SK-N-SH (cell line): ENCODE measurements around the gene PLPP2. TPM values are rescaled to one million over a fixed set of nuclear protein-coding genes. Genes with fewer than 3 reads are reported as not detected.
A peak's percentile ranks its signal among the peaks of the same experiment; 100 is the strongest.

Experiments used
- CTCF ChIA-PET: fragments of 300-600, 350-600 bp; formaldehyde crosslinking; extraction: SDS; loops from one replicate; lab custom pipeline; 2021; lab: Yijun Ruan, JAX
- POLR2A ChIA-PET: fragments of 350-600 bp; sonication (Branson Sonifier 250); formaldehyde crosslinking; extraction: SDS; loops from one replicate; lab custom pipeline; 2020; ENCODE audit warnings: antibody characterized with exemption, inconsistent platforms; lab: Yijun Ruan, JAX
- DNase-seq: peaks from one replicate; pipeline ENCODE4 v3.0.0; 2012
- H2AFZ ChIP-seq: fragments of 200-600 bp; sonication (generic); 2 replicates; pipeline ENCODE4 v1.8.1; 2016; ENCODE audit warnings: antibody characterized with exemption, mild to moderate bottlenecking, low read depth
- H3F3A ChIP-seq: fragments of 200-600 bp; sonication (generic); replicated peaks from 2 replicates; pipeline ENCODE3; 2016; ENCODE audit warnings: antibody characterized with exemption, mild to moderate bottlenecking; ENCODE audit not compliant: insufficient read depth
- H3K27ac ChIP-seq, 2 experiments: fragments of 200-500 bp in 1 of 2; fragments of 200-600 bp in 1 of 2; sonication (Bioruptor generic) in 1 of 2; sonication (generic), shearing (Covaris generic) in 1 of 2; 2 replicates each; pipeline versions ENCODE4 v1.5.1 to v1.6.1; 2014 to 2016; ENCODE audit warnings: low read depth in 2 of 2, inconsistent platforms in 1 of 2, low read length in 1 of 2, mild to moderate bottlenecking in 1 of 2, mixed read lengths in 1 of 2
- H3K27me3 ChIP-seq: fragments of 200-600 bp; sonication (generic), shearing (Covaris generic); 2 replicates; pipeline ENCODE4 v1.6.1; 2016; ENCODE audit warnings: mixed run types; ENCODE audit not compliant: insufficient read depth
- H3K36me3 ChIP-seq, 2 experiments: fragments of 200-500 bp in 1 of 2; fragments of 200-600 bp in 1 of 2; sonication (Bioruptor generic) in 1 of 2; sonication (generic) in 1 of 2; replicated peaks in 1 of 2; 2 replicates each; pipeline versions ENCODE3 to v1.5.1; 2014 to 2016; ENCODE audit warnings: low read length in 1 of 2, mild to moderate bottlenecking in 1 of 2; ENCODE audit not compliant: insufficient read depth in 2 of 2, control insufficient read depth in 1 of 2
- H3K4me1 ChIP-seq, 2 experiments: fragments of 200-500 bp in 1 of 2; fragments of 200-600 bp in 1 of 2; sonication (Bioruptor generic) in 1 of 2; sonication (generic), shearing (Covaris generic) in 1 of 2; 2 replicates each; pipeline versions ENCODE4 v1.5.1 to v1.6.1; 2014 to 2016; ENCODE audit warnings: low read depth in 1 of 2, low read length in 1 of 2, mixed run types in 1 of 2; ENCODE audit not compliant: insufficient read depth in 2 of 2, control insufficient read depth in 1 of 2
- H3K4me2 ChIP-seq: fragments of 200-600 bp; sonication (generic), shearing (Covaris generic); 2 replicates; pipeline ENCODE4 v1.6.1; 2017; ENCODE audit warnings: mixed run types
- H3K4me3 ChIP-seq, 2 experiments: fragments of 200-500 bp in 1 of 2; fragments of 200-600 bp in 1 of 2; sonication (Bioruptor generic) in 1 of 2; sonication (generic), shearing (Covaris generic) in 1 of 2; 2 replicates each; pipeline versions ENCODE4 v1.5.1 to v1.8.1; 2014 to 2016; ENCODE audit warnings: low read depth in 2 of 2, inconsistent platforms in 1 of 2, low read length in 1 of 2, mild to moderate bottlenecking in 1 of 2, mixed read lengths in 1 of 2, moderate library complexity in 1 of 2
- H3K79me2 ChIP-seq: fragments of 200-600 bp; sonication (generic); 2 replicates; pipeline ENCODE4 v1.8.1; 2017; ENCODE audit warnings: mild to moderate bottlenecking; ENCODE audit not compliant: insufficient read depth
- H3K9ac ChIP-seq: fragments of 200-600 bp; sonication (generic); 2 replicates; pipeline ENCODE4 v1.6.1; 2017; ENCODE audit warnings: mixed run types
- H3K9me2 ChIP-seq: fragments of 200-600 bp; sonication (generic); 2 replicates; pipeline ENCODE4 v1.6.1; 2017; ENCODE audit warnings: mixed run types
- H3K9me3 ChIP-seq: fragments of 200-600 bp; sonication (generic); 2 replicates; pipeline ENCODE4 v1.6.1; 2017; ENCODE audit warnings: mixed run types, mild to moderate bottlenecking, moderate library complexity
- H4K20me1 ChIP-seq: fragments of 200-600 bp; sonication (generic); 2 replicates; pipeline ENCODE4 v1.6.1; 2017; ENCODE audit warnings: mild to moderate bottlenecking, mixed run types; ENCODE audit not compliant: insufficient read depth
- CHD2 ChIP-seq: fragments of 150-350 bp; IDR thresholded peaks from 2 replicates; pipeline ENCODE4 v1.6.1; 2018; ENCODE audit warnings: low read length; ENCODE audit not compliant: partially characterized antibody
- ELF1 ChIP-seq: IDR thresholded peaks from 2 replicates; pipeline ENCODE4 v1.4.0; 2012
- EP300 ChIP-seq, 2 experiments: IDR thresholded peaks; 2 replicates each; pipeline versions ENCODE4 v1.4.0 to v1.6.1; 2012; ENCODE audit warnings: borderline replicate concordance in 1 of 2, low read depth in 1 of 2, low read length in 1 of 2
- EZH2phosphoT487 ChIP-seq: fragments of 200-600 bp; sonication (generic); IDR thresholded peaks from 2 replicates; pipeline ENCODE4 v1.6.1; 2017; ENCODE audit warnings: low read depth, mixed run types, mild to moderate bottlenecking, antibody characterized with exemption, moderate library complexity, borderline replicate concordance
- FOSL2 ChIP-seq: IDR thresholded peaks from 2 replicates; pipeline ENCODE4 v1.4.0; 2012; ENCODE audit warnings: low read depth, mild to moderate bottlenecking, moderate library complexity, borderline replicate concordance
- FOXM1 ChIP-seq: IDR thresholded peaks from 2 replicates; pipeline ENCODE4 v1.4.0; 2012; ENCODE audit warnings: low read depth, mild to moderate bottlenecking
- MEF2A ChIP-seq: IDR thresholded peaks from 2 replicates; pipeline ENCODE4 v1.4.0; 2012; ENCODE audit warnings: low read depth, borderline replicate concordance
- POLR2AphosphoS5 ChIP-seq: IDR thresholded peaks from 2 replicates; pipeline ENCODE4 v1.6.1; 2012; ENCODE audit warnings: low read depth, low read length
- RFX5 ChIP-seq: IDR thresholded peaks from 2 replicates; pipeline ENCODE4 v1.6.1; 2012; ENCODE audit warnings: mild to moderate bottlenecking, improper control_type of control experiment, low read length
- RXRA ChIP-seq: IDR thresholded peaks from 2 replicates; pipeline ENCODE4 v1.4.0; 2012; ENCODE audit warnings: low read depth, mild to moderate bottlenecking, borderline replicate concordance
- SIN3A ChIP-seq: IDR thresholded peaks from 2 replicates; pipeline ENCODE4 v1.6.1; 2012; ENCODE audit warnings: low read depth, mild to moderate bottlenecking, low read length, moderate library complexity, borderline replicate concordance
- SMC3 ChIP-seq: IDR thresholded peaks from 2 replicates; pipeline ENCODE4 v1.6.1; 2012; ENCODE audit warnings: low read depth, low read length, improper control_type of control experiment
- YY1 ChIP-seq: IDR thresholded peaks from 2 replicates; pipeline ENCODE4 v1.4.0; 2012; ENCODE audit warnings: low read depth, mild to moderate bottlenecking
- WGBS: methylation state at CpG from one replicate; pipeline ENCODE4 v1.1.6; 2017; ENCODE audit warnings: low lambda C conversion rate; 5-methylcytosine and 5-hydroxymethylcytosine counted together
- polyA plus RNA-seq, 3 experiments: library from polyadenylated mRNA; depleted of rRNA; stranded (reverse); fragments of >200 nt; gene quantifications; 2 replicates each; pipeline ENCODE4 v1.2.3, GENCODE V29; 2012
- TF ChIP-seq, protein P1 (sequence below): fragments of 200-600 bp; sonication (generic); IDR thresholded peaks from 2 replicates; pipeline ENCODE4 v1.6.1; 2017; ENCODE audit warnings: antibody characterized with exemption, mild to moderate bottlenecking, moderate library complexity
- TF ChIP-seq, protein P2 (sequence below): IDR thresholded peaks from 2 replicates; pipeline ENCODE4; 2012
- TF ChIP-seq, protein P3 (sequence below): IDR thresholded peaks from 2 replicates; pipeline ENCODE4 v1.6.1; 2012; ENCODE audit warnings: mild to moderate bottlenecking, low read depth, low read length, moderate library complexity
- TF ChIP-seq, protein P4 (sequence below): fragments of 150-350 bp; IDR thresholded peaks from 2 replicates; pipeline ENCODE4 v1.6.1; 2016; ENCODE audit warnings: mild to moderate bottlenecking, low read depth, low read length
- TF ChIP-seq, protein P5 (sequence below): IDR thresholded peaks from 2 replicates; pipeline ENCODE4 v1.4.0; 2012; ENCODE audit warnings: low read depth, borderline replicate concordance

PLPP2 gene
- polyA plus RNA-seq, 1 of the 3 experiments (the other 2 are of a cell fraction), result 33.6 TPM

DNA sequence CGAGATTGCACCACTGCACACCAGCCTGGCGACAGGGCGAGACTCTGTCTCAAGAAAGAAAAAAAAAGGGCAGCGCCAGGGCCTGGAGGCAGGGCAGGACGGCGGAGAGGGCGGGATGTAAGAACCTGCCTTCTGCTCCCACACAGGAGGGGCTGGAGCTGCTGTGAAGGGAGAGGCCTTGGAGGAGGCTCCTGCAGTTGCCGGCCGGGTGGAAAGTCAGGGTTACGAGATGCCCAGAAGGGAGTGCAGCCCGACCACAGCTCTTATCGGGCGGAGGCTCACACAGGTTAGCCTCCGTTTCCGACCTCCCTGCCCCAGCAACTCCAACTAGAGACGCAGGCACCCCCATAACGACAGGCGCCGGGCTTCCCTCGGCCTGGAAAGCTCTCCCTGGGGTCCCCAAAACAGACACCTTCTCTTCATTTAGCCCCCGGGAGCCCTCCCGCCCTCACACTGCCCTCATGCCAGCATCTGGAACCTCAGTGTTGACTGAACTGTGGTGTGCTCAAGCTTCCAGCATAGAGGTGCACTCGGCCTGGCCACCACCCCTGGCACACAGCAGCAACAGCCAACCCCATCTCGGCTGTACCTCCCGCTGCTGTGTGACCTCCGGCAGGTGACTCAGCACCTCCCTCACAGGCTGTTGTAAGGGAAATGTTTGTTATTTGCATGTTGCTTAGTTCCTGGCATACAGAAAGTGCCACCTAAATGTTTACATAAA is 1.4 kb downstream of the PLPP2 start:
- peak; percentile 27 for DNase-seq
- CTCF ChIA-PET, result interaction anchor here (1.3 kb wide), 1 partner anchor 23 kb away, joined by 5 read pairs; no protein-coding TSS in a partner anchor
- Histone ChIP-seq H3K36me3 (no peaks in the 10 kb centered on the region), H3K9ac (peak overlapping the region; percentile 52; the same call in 1 of the 2 replicates), H3K9me3 (no peaks in the 10 kb centered on the region), H3K4me1 (no peaks in the 10 kb centered on the region; a peak in 1 of 4 replicates), H3K27me3 (no peaks in the 10 kb centered on the region), H4K20me1 (no peaks in the 10 kb centered on the region), H3K9me2 (no peaks in the 10 kb centered on the region), H3K4me2 (peak overlapping the region; percentile 76), H3K79me2 (no peaks in the 10 kb centered on the region), H3K27ac (no peak overlapping the region), H3F3A (peaks cover 3% of the 10 kb centered on the region), H3K4me3 (peak overlapping the region; percentile 52 to 54; a peak in 3 of 4 replicates), H2AFZ (no peak overlapping the region)
- 71% methylated on average over 20 of the region's 26 CpGs for WGBS
- TF ChIP-seq EP300 (IDR thresholded peaks at IDR 0.05; ENCODE audit: borderline replicate concordance in 1 of 2, low read depth in 1 of 2, low read length in 1 of 2), result no peak
- no peak for TF ChIP-seq ELF1
- TF ChIP-seq EZH2phosphoT487, result no peak
- TF ChIP-seq, protein P1, sequence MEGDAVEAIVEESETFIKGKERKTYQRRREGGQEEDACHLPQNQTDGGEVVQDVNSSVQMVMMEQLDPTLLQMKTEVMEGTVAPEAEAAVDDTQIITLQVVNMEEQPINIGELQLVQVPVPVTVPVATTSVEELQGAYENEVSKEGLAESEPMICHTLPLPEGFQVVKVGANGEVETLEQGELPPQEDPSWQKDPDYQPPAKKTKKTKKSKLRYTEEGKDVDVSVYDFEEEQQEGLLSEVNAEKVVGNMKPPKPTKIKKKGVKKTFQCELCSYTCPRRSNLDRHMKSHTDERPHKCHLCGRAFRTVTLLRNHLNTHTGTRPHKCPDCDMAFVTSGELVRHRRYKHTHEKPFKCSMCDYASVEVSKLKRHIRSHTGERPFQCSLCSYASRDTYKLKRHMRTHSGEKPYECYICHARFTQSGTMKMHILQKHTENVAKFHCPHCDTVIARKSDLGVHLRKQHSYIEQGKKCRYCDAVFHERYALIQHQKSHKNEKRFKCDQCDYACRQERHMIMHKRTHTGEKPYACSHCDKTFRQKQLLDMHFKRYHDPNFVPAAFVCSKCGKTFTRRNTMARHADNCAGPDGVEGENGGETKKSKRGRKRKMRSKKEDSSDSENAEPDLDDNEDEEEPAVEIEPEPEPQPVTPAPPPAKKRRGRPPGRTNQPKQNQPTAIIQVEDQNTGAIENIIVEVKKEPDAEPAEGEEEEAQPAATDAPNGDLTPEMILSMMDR, result no peak
- TF ChIP-seq RFX5, result no peak
- TF ChIP-seq, protein P2, sequence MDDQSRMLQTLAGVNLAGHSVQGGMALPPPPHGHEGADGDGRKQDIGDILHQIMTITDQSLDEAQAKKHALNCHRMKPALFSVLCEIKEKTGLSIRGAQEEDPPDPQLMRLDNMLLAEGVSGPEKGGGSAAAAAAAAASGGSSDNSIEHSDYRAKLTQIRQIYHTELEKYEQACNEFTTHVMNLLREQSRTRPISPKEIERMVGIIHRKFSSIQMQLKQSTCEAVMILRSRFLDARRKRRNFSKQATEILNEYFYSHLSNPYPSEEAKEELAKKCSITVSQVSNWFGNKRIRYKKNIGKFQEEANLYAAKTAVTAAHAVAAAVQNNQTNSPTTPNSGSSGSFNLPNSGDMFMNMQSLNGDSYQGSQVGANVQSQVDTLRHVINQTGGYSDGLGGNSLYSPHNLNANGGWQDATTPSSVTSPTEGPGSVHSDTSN, result no peak
- no peak for TF ChIP-seq SIN3A
- TF ChIP-seq, protein P3, sequence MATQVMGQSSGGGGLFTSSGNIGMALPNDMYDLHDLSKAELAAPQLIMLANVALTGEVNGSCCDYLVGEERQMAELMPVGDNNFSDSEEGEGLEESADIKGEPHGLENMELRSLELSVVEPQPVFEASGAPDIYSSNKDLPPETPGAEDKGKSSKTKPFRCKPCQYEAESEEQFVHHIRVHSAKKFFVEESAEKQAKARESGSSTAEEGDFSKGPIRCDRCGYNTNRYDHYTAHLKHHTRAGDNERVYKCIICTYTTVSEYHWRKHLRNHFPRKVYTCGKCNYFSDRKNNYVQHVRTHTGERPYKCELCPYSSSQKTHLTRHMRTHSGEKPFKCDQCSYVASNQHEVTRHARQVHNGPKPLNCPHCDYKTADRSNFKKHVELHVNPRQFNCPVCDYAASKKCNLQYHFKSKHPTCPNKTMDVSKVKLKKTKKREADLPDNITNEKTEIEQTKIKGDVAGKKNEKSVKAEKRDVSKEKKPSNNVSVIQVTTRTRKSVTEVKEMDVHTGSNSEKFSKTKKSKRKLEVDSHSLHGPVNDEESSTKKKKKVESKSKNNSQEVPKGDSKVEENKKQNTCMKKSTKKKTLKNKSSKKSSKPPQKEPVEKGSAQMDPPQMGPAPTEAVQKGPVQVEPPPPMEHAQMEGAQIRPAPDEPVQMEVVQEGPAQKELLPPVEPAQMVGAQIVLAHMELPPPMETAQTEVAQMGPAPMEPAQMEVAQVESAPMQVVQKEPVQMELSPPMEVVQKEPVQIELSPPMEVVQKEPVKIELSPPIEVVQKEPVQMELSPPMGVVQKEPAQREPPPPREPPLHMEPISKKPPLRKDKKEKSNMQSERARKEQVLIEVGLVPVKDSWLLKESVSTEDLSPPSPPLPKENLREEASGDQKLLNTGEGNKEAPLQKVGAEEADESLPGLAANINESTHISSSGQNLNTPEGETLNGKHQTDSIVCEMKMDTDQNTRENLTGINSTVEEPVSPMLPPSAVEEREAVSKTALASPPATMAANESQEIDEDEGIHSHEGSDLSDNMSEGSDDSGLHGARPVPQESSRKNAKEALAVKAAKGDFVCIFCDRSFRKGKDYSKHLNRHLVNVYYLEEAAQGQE, result no peak
- no peak for TF ChIP-seq FOXM1
- no peak for TF ChIP-seq YY1
- TF ChIP-seq POLR2AphosphoS5, result no peak
- no peak for TF ChIP-seq CHD2
- no peak for TF ChIP-seq SMC3
- TF ChIP-seq MEF2A, result no peak
- TF ChIP-seq RXRA, result no peak
- TF ChIP-seq FOSL2, result no peak
- TF ChIP-seq, protein P4, sequence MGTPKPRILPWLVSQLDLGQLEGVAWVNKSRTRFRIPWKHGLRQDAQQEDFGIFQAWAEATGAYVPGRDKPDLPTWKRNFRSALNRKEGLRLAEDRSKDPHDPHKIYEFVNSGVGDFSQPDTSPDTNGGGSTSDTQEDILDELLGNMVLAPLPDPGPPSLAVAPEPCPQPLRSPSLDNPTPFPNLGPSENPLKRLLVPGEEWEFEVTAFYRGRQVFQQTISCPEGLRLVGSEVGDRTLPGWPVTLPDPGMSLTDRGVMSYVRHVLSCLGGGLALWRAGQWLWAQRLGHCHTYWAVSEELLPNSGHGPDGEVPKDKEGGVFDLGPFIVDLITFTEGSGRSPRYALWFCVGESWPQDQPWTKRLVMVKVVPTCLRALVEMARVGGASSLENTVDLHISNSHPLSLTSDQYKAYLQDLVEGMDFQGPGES, result no peak
- TF ChIP-seq, protein P5, sequence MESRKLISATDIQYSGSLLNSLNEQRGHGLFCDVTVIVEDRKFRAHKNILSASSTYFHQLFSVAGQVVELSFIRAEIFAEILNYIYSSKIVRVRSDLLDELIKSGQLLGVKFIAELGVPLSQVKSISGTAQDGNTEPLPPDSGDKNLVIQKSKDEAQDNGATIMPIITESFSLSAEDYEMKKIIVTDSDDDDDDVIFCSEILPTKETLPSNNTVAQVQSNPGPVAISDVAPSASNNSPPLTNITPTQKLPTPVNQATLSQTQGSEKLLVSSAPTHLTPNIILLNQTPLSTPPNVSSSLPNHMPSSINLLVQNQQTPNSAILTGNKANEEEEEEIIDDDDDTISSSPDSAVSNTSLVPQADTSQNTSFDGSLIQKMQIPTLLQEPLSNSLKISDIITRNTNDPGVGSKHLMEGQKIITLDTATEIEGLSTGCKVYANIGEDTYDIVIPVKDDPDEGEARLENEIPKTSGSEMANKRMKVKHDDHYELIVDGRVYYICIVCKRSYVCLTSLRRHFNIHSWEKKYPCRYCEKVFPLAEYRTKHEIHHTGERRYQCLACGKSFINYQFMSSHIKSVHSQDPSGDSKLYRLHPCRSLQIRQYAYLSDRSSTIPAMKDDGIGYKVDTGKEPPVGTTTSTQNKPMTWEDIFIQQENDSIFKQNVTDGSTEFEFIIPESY, result no peak
- POLR2A ChIA-PET, result no interaction called here
